Activated CD8-positive, alpha-beta T cell treated with anti-CD3 and anti-CD28 coated beads for 36 hours (primary cell): ENCODE measurements around the gene ADAT1. TPM values are rescaled to one million over a fixed set of nuclear protein-coding genes. Genes with fewer than 3 reads are reported as not detected.

ENCODE experiments used
- ATAC-seq: fragments of 200-7000 bp; cut with Tn5 transposase; one replicate; pipeline ENCODE4 v1.10.0; 2021; ENCODE audit warnings: mild to moderate bottlenecking, moderate library complexity
- CTCF ChIA-PET: fragments of 350-600 bp; sonication (Branson Sonifier 250); formaldehyde crosslinking; loops from one replicate; lab custom pipeline; 2021; ENCODE audit warnings: antibody characterized with exemption; lab: Charles Lee
- POLR2A ChIA-PET: fragments of 350-600 bp; sonication (Branson Sonifier 250); formaldehyde crosslinking; loops from one replicate; lab custom pipeline; 2021; ENCODE audit warnings: antibody characterized with exemption; lab: Charles Lee
- DNase-seq: peaks from one replicate; pipeline ENCODE4 v3.0.0-alpha.2; 2020
- H3K27ac Mint-ChIP-seq: one replicate; pipeline ENCODE4 v1.8.0; 2021; ENCODE audit warnings: mild to moderate bottlenecking, mixed read lengths
- H3K27me3 Mint-ChIP-seq: one replicate; pipeline ENCODE4 v1.8.0; 2021; ENCODE audit warnings: mixed read lengths
- H3K36me3 Mint-ChIP-seq: one replicate; pipeline ENCODE4 v1.8.0; 2021; ENCODE audit warnings: low read depth, mixed read lengths
- H3K4me1 Mint-ChIP-seq: one replicate; pipeline ENCODE4 v1.8.0; 2021; ENCODE audit warnings: low read depth, mixed read lengths
- H3K4me3 Mint-ChIP-seq: one replicate; pipeline ENCODE4 v1.8.0; 2021; ENCODE audit warnings: mild to moderate bottlenecking, moderate library complexity, mixed read lengths
- H3K9me3 Mint-ChIP-seq: one replicate; pipeline ENCODE4 v1.8.0; 2021; ENCODE audit warnings: mixed read lengths
- intact Hi-C: fragments of 100-400 bp; cut with micrococcal nuclease; formaldehyde crosslinking; loops from one replicate; pipeline ENCODE4 v1.10.0; 2022
- total RNA-seq, 2 experiments: library from RNA; stranded (reverse); gene quantifications; one replicate each; pipeline ENCODE4 v1.2.3, GENCODE V29; 2021
- TF ChIP-seq, protein P1 (sequence below): fragments of 200-600 bp; IDR thresholded peaks from one replicate; pipeline ENCODE4 v1.8.0; 2022; ENCODE audit warnings: antibody characterized with exemption, mild to moderate bottlenecking

Gene ADAT1
- total RNA-seq, 2 experiments from 2014 or later = 41.7 to 43.6 TPM

- POLR2A ChIA-PET = interaction anchor here (1.1 to 2.9 kb wide), 2 partner anchors 30 to 43 kb away, joined by 3 to 17 read pairs; partner anchors contain the start of genes KARS1 and TERF2IP
- intact Hi-C loops = no loop called here
- H3K4me3 Mint-ChIP-seq = no peak overlapping the region
Observed at GRCh38 chr16:75618780-75619179, 4.3 kb downstream of the ADAT1 start.

GRCh38 chr16:75617121-75617520, 6.0 kb downstream of the ADAT1 start:
- Mint-ChIP-seq H3K27ac (peak overlapping the region; percentile 81), H3K9me3 (no peaks in the 10 kb centered on the region), H3K4me1 (peaks cover 53% of the 10 kb centered on the region), H3K36me3 (peaks cover 50% of the 10 kb centered on the region), H3K27me3 (no peaks in the 10 kb centered on the region), H3K4me3 (no peak overlapping the region)
- DNase-seq = no peak
- ATAC-seq = no peak
- intact Hi-C loops = no loop called here
- ChIA-PET CTCF (interaction anchor here (1.1 kb wide), 1 partner anchor 100 kb away, joined by 3 read pairs; no protein-coding TSS in a partner anchor), POLR2A (interaction anchor here (2.9 kb wide), 1 partner anchor 32 kb away, joined by 17 read pairs; the partner anchor contains the start of genes KARS1 and TERF2IP)
- TF ChIP-seq, protein P1, sequence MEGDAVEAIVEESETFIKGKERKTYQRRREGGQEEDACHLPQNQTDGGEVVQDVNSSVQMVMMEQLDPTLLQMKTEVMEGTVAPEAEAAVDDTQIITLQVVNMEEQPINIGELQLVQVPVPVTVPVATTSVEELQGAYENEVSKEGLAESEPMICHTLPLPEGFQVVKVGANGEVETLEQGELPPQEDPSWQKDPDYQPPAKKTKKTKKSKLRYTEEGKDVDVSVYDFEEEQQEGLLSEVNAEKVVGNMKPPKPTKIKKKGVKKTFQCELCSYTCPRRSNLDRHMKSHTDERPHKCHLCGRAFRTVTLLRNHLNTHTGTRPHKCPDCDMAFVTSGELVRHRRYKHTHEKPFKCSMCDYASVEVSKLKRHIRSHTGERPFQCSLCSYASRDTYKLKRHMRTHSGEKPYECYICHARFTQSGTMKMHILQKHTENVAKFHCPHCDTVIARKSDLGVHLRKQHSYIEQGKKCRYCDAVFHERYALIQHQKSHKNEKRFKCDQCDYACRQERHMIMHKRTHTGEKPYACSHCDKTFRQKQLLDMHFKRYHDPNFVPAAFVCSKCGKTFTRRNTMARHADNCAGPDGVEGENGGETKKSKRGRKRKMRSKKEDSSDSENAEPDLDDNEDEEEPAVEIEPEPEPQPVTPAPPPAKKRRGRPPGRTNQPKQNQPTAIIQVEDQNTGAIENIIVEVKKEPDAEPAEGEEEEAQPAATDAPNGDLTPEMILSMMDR = no peak

More at GRCh38 chr16:75618780-75619179, 4.3 kb downstream of the ADAT1 start:
- Mint-ChIP-seq H3K36me3 (peaks cover 40% of the 10 kb centered on the region), H3K4me1 (peaks cover 53% of the 10 kb centered on the region), H3K9me3 (no peaks in the 10 kb centered on the region), H3K27ac (no peak overlapping the region), H3K27me3 (no peaks in the 10 kb centered on the region)
- TF ChIP-seq, protein P1 = no peak
- CTCF ChIA-PET = interaction anchor here (1.1 to 1.6 kb wide), 2 partner anchors 17 to 146 kb away, joined by 3 read pairs; no protein-coding TSS in a partner anchor
- DNase-seq (no peak), ATAC-seq (no peak)

DNA sequence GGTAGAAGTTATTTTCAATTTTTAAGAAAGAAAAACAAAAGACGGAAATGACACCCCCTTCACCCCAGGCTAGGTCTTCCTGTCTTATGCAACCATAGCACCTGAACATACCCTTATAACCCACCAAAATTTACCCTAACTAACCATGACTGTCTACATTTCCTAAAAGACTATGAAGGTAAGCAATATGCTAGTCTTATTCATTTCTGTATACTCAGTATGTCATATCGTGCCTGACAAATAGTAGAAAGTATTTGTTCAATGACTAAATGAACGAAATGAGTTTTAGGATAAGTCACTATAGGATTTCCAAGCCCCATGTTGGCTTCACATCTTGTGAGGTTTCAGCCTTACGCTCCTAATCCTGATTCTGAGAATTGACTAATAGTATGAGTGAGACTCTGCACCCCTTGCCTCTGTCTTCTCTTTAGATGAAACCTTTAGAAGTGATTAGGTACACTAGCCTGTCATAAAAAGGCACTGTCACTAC, 6.5 kb downstream of the ADAT1 start:
- Mint-ChIP-seq H3K9me3 (no peaks in the 10 kb centered on the region), H3K27ac (peak overlapping the region; percentile 81), H3K4me3 (no peak overlapping the region), H3K4me1 (peaks cover 47% of the 10 kb centered on the region), H3K36me3 (peaks cover 51% of the 10 kb centered on the region), H3K27me3 (no peaks in the 10 kb centered on the region)
- intact Hi-C loops = no loop called here
- TF ChIP-seq, protein P1 = no peak
- DNase-seq (peak; percentile 15), ATAC-seq (peak; percentile 72)
- ChIA-PET CTCF (interaction anchor here (1.1 kb wide), 1 partner anchor 100 kb away, joined by 3 read pairs; no protein-coding TSS in a partner anchor), POLR2A (no interaction called here)

DNA sequence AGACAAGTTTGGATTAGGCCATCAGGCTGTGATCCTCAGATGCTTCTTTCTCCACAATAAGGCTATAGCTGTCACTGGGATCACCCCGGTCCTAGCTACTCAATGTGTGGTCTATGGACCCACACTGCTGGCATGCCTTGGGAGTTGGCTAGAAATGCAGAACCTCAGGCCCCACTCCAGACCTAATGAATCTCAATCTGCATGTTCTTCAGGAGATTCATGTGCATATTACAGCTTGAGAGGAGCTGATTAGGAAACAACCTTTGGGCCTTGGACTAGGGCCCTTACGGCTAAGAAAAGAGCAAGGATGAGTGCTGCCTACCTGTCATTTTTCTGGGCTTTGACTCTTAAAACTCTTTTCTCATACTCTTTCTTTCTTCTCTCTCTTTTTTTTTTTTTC, 7.5 kb downstream of the ADAT1 start:
- no peak overlapping the region for H3K27ac Mint-ChIP-seq
- DNase-seq (no peak), ATAC-seq (no peak)
- ChIA-PET CTCF (interaction anchor here (1.2 to 1.3 kb wide), 2 partner anchors 17 to 32 kb away, joined by 3 to 4 read pairs; partner anchors contain the start of genes KARS1 and TERF2IP), POLR2A (interaction anchor here (0.8 to 1.2 kb wide), 2 partner anchors 9 to 50 kb away, joined by 3 to 4 read pairs; partner anchors contain the start of gene GABARAPL2)
- intact Hi-C loops = no loop called here
- peaks cover 38% of the 10 kb centered on the region for H3K4me1 Mint-ChIP-seq
- no peak overlapping the region for H3K4me3 Mint-ChIP-seq
- TF ChIP-seq, protein P1 = no peak
- peaks cover 54% of the 10 kb centered on the region for H3K36me3 Mint-ChIP-seq
- no peaks in the 10 kb centered on the region for H3K9me3 Mint-ChIP-seq
- H3K27me3 Mint-ChIP-seq = no peaks in the 10 kb centered on the region
